H1 (cell line): ENCODE measurements around the gene SMC2. TPM values are rescaled to one million over a fixed set of nuclear protein-coding genes. Genes with fewer than 3 reads are reported as not detected.

Source experiments
- CTCF ChIA-PET: fragments of 300-600 bp; sonication (Branson Sonifier 250); formaldehyde crosslinking; loops from one replicate; lab custom pipeline; 2021; ENCODE audit not compliant: partially characterized antibody; lab: Charles Lee
- POLR2A ChIA-PET: fragments of 300-600 bp; sonication (Branson Sonifier 250); formaldehyde crosslinking; loops from one replicate; lab custom pipeline; 2021; ENCODE audit warnings: inconsistent platforms; ENCODE audit not compliant: partially characterized antibody; lab: Charles Lee
- DNase-seq, 2 experiments: peaks; one replicate each; pipeline versions ENCODE4 v3.0.0 to v3.0.0-alpha.2; 2010 to 2022; ENCODE audit warnings: low spot score in 2 of 2, low read depth in 1 of 2, mixed read lengths in 1 of 2
- FAIRE-seq: peaks from 2 replicates; lab custom pipeline; 2011; peaks lifted over from hg19 to GRCh38; lab: Jason Lieb, UNC
- H2AFZ ChIP-seq: 2 replicates; pipeline ENCODE4 v1.8.1; 2012; ENCODE audit warnings: low read length, inconsistent platforms
- H2AK5ac ChIP-seq: 2 replicates; pipeline ENCODE4 v1.6.1; 2013; ENCODE audit warnings: low read depth, low read length
- H2BK120ac ChIP-seq: replicated peaks from 2 replicates; pipeline ENCODE3; 2013; ENCODE audit warnings: low read depth, low read length, inconsistent platforms
- H2BK12ac ChIP-seq: 2 replicates; pipeline ENCODE4 v1.6.1; 2013; ENCODE audit warnings: low read depth, low read length
- H2BK15ac ChIP-seq: 2 replicates; pipeline ENCODE4 v1.6.1; 2013; ENCODE audit warnings: low read length
- H2BK20ac ChIP-seq: 2 replicates; pipeline ENCODE4 v1.6.1; 2013; ENCODE audit warnings: low read length
- H2BK5ac ChIP-seq: 2 replicates; pipeline ENCODE4 v1.6.1; 2013; ENCODE audit warnings: low read depth, low read length
- H3K14ac ChIP-seq: 2 replicates; pipeline ENCODE4 v1.6.1; 2013; ENCODE audit warnings: inconsistent platforms; ENCODE audit not compliant: insufficient read length
- H3K18ac ChIP-seq: 2 replicates; pipeline ENCODE4 v1.6.1; 2013; ENCODE audit warnings: low read length; ENCODE audit errors: extremely low read depth
- H3K23ac ChIP-seq: 2 replicates; pipeline ENCODE4 v1.6.1; 2013; ENCODE audit warnings: inconsistent platforms; ENCODE audit not compliant: insufficient read length
- H3K23me2 ChIP-seq: 2 replicates; pipeline ENCODE4 v1.6.1; 2013; ENCODE audit warnings: low read depth, low read length
- H3K27ac ChIP-seq: 2 replicates; pipeline ENCODE4 v1.6.1; 2011; ENCODE audit warnings: low read depth, low read length, inconsistent platforms
- H3K27me3 ChIP-seq, 4 experiments: replicated peaks in 1 of 4; 1 replicate in 1 of 4; 2 replicates in 3 of 4; pipeline versions ENCODE4 v1.6.1 to v1.8.1; 2011 to 2013; ENCODE audit warnings: low read length in 3 of 4, mild to moderate bottlenecking in 3 of 4, inconsistent platforms in 2 of 4, mixed read lengths in 2 of 4, moderate library complexity in 1 of 4; ENCODE audit not compliant: control insufficient read depth in 3 of 4, insufficient read depth in 3 of 4; ENCODE audit errors: extremely low read depth in 1 of 4
- H3K36me3 ChIP-seq, 4 experiments: 2 replicates each; pipeline versions ENCODE4 v1.6.1 to v1.8.1; 2011 to 2013; ENCODE audit warnings: mild to moderate bottlenecking in 4 of 4, low read length in 3 of 4, moderate library complexity in 2 of 4, control low read depth in 1 of 4, inconsistent platforms in 1 of 4; ENCODE audit not compliant: insufficient read depth in 4 of 4, control insufficient read depth in 2 of 4
- H3K4ac ChIP-seq: replicated peaks from 2 replicates; pipeline ENCODE3; 2013; ENCODE audit warnings: low read length, low read depth, mixed read lengths, inconsistent platforms; ENCODE audit not compliant: insufficient read length
- H3K4me1 ChIP-seq, 4 experiments: replicated peaks in 1 of 4; 1 replicate in 1 of 4; 2 replicates in 3 of 4; pipeline versions ENCODE4 v1.6.1 to v1.8.1; 2011 to 2013; ENCODE audit warnings: low read length in 3 of 4, inconsistent platforms in 2 of 4, mixed read lengths in 1 of 4; ENCODE audit not compliant: insufficient read depth in 4 of 4, control insufficient read depth in 3 of 4
- H3K4me2 ChIP-seq, 2 experiments: 2 replicates each; pipeline versions ENCODE4 v1.6.1 to v1.8.1; 2011 to 2013; ENCODE audit warnings: low read depth in 2 of 2, low read length in 2 of 2, control low read depth in 1 of 2, inconsistent platforms in 1 of 2, mild to moderate bottlenecking in 1 of 2; ENCODE audit not compliant: insufficient read depth in 1 of 2
- H3K4me3 ChIP-seq, 4 experiments: fragments of 200-600, 300-600 bp in 1 of 4; sonication (generic), shearing (Covaris generic), sonication (Bioruptor Twin) in 1 of 4; 2 replicates each; pipeline versions ENCODE4 v1.5.1 to v1.8.1; 2011 to 2016; ENCODE audit warnings: low read length in 4 of 4, low read depth in 3 of 4, control low read depth in 2 of 4, inconsistent platforms in 2 of 4, mild to moderate bottlenecking in 2 of 4, mixed read lengths in 1 of 4, moderate library complexity in 1 of 4; ENCODE audit not compliant: insufficient read depth in 2 of 4; ENCODE audit errors: extremely low read depth in 1 of 4
- H3K56ac ChIP-seq: replicated peaks from 2 replicates; pipeline ENCODE3; 2013; ENCODE audit warnings: low read depth, mild to moderate bottlenecking, mixed read lengths, low read length, inconsistent platforms; ENCODE audit not compliant: insufficient read length
- H3K79me1 ChIP-seq: 2 replicates; pipeline ENCODE4 v1.6.1; 2013; ENCODE audit warnings: low read depth, low read length, control low read depth
- H3K79me2 ChIP-seq, 2 experiments: 2 replicates each; pipeline versions ENCODE4 v1.6.1 to v1.8.1; 2012 to 2013; ENCODE audit warnings: low read length in 2 of 2, mild to moderate bottlenecking in 2 of 2, inconsistent platforms in 1 of 2; ENCODE audit not compliant: insufficient read depth in 2 of 2, control insufficient read depth in 1 of 2
- H3K9ac ChIP-seq, 4 experiments: replicated peaks in 1 of 4; 1 replicate in 1 of 4; 2 replicates in 3 of 4; pipeline versions ENCODE4 v1.6.1 to v1.8.1; 2011 to 2013; ENCODE audit warnings: low read depth in 3 of 4, low read length in 3 of 4, control low read depth in 2 of 4, mild to moderate bottlenecking in 2 of 4, moderate library complexity in 2 of 4, inconsistent platforms in 1 of 4; ENCODE audit errors: extremely low read depth in 1 of 4
- H3K9me3 ChIP-seq, 2 experiments: 2 replicates each; pipeline versions ENCODE4 v1.6.1 to v1.8.1; 2012 to 2013; ENCODE audit warnings: mild to moderate bottlenecking in 2 of 2, moderate library complexity in 2 of 2, control low read depth in 1 of 2, inconsistent platforms in 1 of 2, low read depth in 1 of 2, low read length in 1 of 2, mixed read lengths in 1 of 2; ENCODE audit not compliant: insufficient read depth in 2 of 2
- H4K20me1 ChIP-seq, 2 experiments: replicated peaks in 1 of 2; 2 replicates each; pipeline versions ENCODE3 to v1.8.1; 2011 to 2013; ENCODE audit warnings: inconsistent platforms in 2 of 2, low read length in 2 of 2, mild to moderate bottlenecking in 1 of 2; ENCODE audit not compliant: insufficient read depth in 2 of 2, control insufficient read depth in 1 of 2
- H4K5ac ChIP-seq: 2 replicates; pipeline ENCODE4 v1.6.1; 2013; ENCODE audit warnings: low read length, low read depth, mixed read lengths, inconsistent platforms; ENCODE audit not compliant: insufficient read length
- H4K8ac ChIP-seq: 2 replicates; pipeline ENCODE4 v1.8.0; 2013; ENCODE audit warnings: mild to moderate bottlenecking, moderate library complexity, low read length, inconsistent platforms; ENCODE audit not compliant: insufficient read depth; ENCODE audit errors: extremely low read depth
- H4K91ac ChIP-seq: replicated peaks from 2 replicates; pipeline ENCODE3; 2013; ENCODE audit warnings: low read length, mixed read lengths, inconsistent platforms; ENCODE audit not compliant: insufficient read length
- ZNF274 ChIP-seq: IDR thresholded peaks from 2 replicates; pipeline ENCODE4 v1.7.0; 2012; ENCODE audit warnings: low read length, borderline replicate concordance; ENCODE audit errors: extremely low read depth
- WGBS, 2 experiments: shearing (Covaris generic) in 1 of 2; methylation state at CpG; one replicate each; pipeline versions ENCODE4 v1.1.6 to v1.1.7; 2013 to 2015; ENCODE audit warnings: low lambda C conversion rate in 2 of 2, mixed read lengths in 2 of 2, inconsistent platforms in 1 of 2, low coverage in 1 of 2, missing lambda C conversion rate in 1 of 2; ENCODE audit not compliant: insufficient replicate concordance in 2 of 2, insufficient coverage in 1 of 2, insufficient read length in 1 of 2; ENCODE audit errors: extremely low coverage in 1 of 2, missing lambda C conversion rate in 1 of 2; 5-methylcytosine and 5-hydroxymethylcytosine counted together
- polyA plus RNA-seq, 7 experiments: library from polyadenylated mRNA; depleted of rRNA in 3 of 7; stranded (reverse) in 5 of 7; unstranded in 2 of 7; fragments of >200 nt in 5 of 7; fragments of 200-250 nt in 2 of 7; gene quantifications; 1 replicate in 5 of 7; 2 replicates in 1 of 7; 4 replicates in 1 of 7; pipeline versions ENCODE4 v1.2.1 to v1.2.3, GENCODE V29; 2011 to 2013; ENCODE audit warnings: missing spikeins in 2 of 7, mixed read lengths in 2 of 7
- total RNA-seq: library from RNA; stranded (reverse); fragmentation: NEBNext Ultra II Directional; extraction: Animal tissue kit (Norgen Biotek cat#: 25700); gene quantifications from 2 replicates; pipeline ENCODE4 v1.2.1, GENCODE V29; 2021

Gene SMC2
- total and polyA plus RNA-seq, 2 of the 8 experiments (the other 6 are each of a cell fraction or from before 2014, with no cell fraction given) = 7.5 to 39.8 TPM

GRCh38 chr9:104107799-104108198 is 13.7 kb downstream of the SMC2 start:
- Histone ChIP-seq H4K5ac (no peak overlapping the region), H3K27ac (no peak overlapping the region), H3K56ac (no peak overlapping the region), H2BK12ac (no peak overlapping the region), H3K23me2 (no peaks in the 10 kb centered on the region), H3K9ac (no peak overlapping the region), H3K4ac (no peak overlapping the region), H2BK20ac (no peak overlapping the region), H3K23ac (no peak overlapping the region), H2BK120ac (no peak overlapping the region), H3K4me2 (no peak overlapping the region), H3K79me1 (no peaks in the 10 kb centered on the region; the same call in 1 of the 2 replicates), H3K79me2 (no peaks in the 10 kb centered on the region), H3K4me3 (no peak overlapping the region), H2BK15ac (no peak overlapping the region), H4K20me1 (no peaks in the 10 kb centered on the region), H2AFZ (no peak overlapping the region), H3K4me1 (no peaks in the 10 kb centered on the region), H2AK5ac (no peak overlapping the region), H3K14ac (no peak overlapping the region), H3K36me3 (peaks cover 8 to 63% (median 48%) of the 10 kb centered on the region in 4 experiments; a peak in 7 of 8 replicates), H3K27me3 (no peaks in the 10 kb centered on the region), H4K8ac (no peak overlapping the region), H3K18ac (no peak overlapping the region), H2BK5ac (no peak overlapping the region), H3K9me3 (no peaks in the 10 kb centered on the region), H4K91ac (no peak overlapping the region)
- TF ChIP-seq ZNF274 = no peak
- FAIRE-seq (no peak), DNase-seq (no peak)
- 88% methylated on average over 5 of the region's 5 CpGs; no CpG with 5 or more reads in 1 of the 2 experiments for WGBS, 2 experiments
- POLR2A ChIA-PET = no interaction called here
- CTCF ChIA-PET = no interaction called here
